HEK293 (cell line): Measurements from ENCODE around the gene KCNS3.

ENCODE experiments used
- CTCF ChIP-seq: fragments of 450-650 bp; formaldehyde crosslinking; IDR thresholded peaks from 2 replicates; pipeline ENCODE4 v1.5.1; 2016; ENCODE audit warnings: missing biosample characterization, missing genetic modification characterization
- ZNF274 ChIP-seq, 2 experiments: fragments of 200-500 bp in 1 of 2; fragments of 450-650 bp in 1 of 2; sonication (Bioruptor generic) in 1 of 2; formaldehyde crosslinking in 1 of 2; IDR thresholded peaks; 2 replicates each; pipeline versions ENCODE4 v1.5.1 to v1.6.1; 2014 to 2016; ENCODE audit warnings: borderline replicate concordance in 1 of 2, inconsistent platforms in 1 of 2, low read length in 1 of 2, missing biosample characterization in 1 of 2, missing genetic modification characterization in 1 of 2
- TF ChIP-seq, protein P1 (sequence below): fragments of 450-650 bp; formaldehyde crosslinking; IDR thresholded peaks from 2 replicates; pipeline ENCODE4 v1.5.1; 2016; ENCODE audit warnings: missing biosample characterization, missing genetic modification characterization

GRCh38 chr2:17976871-17977746, 98.6 kb downstream of the KCNS3 start:
- TF ChIP-seq, protein P1, sequence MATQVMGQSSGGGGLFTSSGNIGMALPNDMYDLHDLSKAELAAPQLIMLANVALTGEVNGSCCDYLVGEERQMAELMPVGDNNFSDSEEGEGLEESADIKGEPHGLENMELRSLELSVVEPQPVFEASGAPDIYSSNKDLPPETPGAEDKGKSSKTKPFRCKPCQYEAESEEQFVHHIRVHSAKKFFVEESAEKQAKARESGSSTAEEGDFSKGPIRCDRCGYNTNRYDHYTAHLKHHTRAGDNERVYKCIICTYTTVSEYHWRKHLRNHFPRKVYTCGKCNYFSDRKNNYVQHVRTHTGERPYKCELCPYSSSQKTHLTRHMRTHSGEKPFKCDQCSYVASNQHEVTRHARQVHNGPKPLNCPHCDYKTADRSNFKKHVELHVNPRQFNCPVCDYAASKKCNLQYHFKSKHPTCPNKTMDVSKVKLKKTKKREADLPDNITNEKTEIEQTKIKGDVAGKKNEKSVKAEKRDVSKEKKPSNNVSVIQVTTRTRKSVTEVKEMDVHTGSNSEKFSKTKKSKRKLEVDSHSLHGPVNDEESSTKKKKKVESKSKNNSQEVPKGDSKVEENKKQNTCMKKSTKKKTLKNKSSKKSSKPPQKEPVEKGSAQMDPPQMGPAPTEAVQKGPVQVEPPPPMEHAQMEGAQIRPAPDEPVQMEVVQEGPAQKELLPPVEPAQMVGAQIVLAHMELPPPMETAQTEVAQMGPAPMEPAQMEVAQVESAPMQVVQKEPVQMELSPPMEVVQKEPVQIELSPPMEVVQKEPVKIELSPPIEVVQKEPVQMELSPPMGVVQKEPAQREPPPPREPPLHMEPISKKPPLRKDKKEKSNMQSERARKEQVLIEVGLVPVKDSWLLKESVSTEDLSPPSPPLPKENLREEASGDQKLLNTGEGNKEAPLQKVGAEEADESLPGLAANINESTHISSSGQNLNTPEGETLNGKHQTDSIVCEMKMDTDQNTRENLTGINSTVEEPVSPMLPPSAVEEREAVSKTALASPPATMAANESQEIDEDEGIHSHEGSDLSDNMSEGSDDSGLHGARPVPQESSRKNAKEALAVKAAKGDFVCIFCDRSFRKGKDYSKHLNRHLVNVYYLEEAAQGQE (tag by site-specific recombination): no peak
- TF ChIP-seq CTCF (tag by site-specific recombination): no peak
- no peak for TF ChIP-seq ZNF274 (IDR thresholded peaks at IDR 0.05; ENCODE audit: low read length)
- no peak for TF ChIP-seq ZNF274 (tag by site-specific recombination; IDR thresholded peaks at IDR 0.05; ENCODE audit: borderline replicate concordance)
